H1 (cell line): ENCODE measurements around the gene ZNF700.

Source experiments
- ATF2 ChIP-seq: IDR thresholded peaks from 2 replicates; pipeline ENCODE4 v1.6.1; 2012; ENCODE audit warnings: low read length, inconsistent platforms
- CEBPB ChIP-seq: IDR thresholded peaks from 2 replicates; pipeline ENCODE4 v1.6.1; 2012; ENCODE audit warnings: low read depth, low read length
- EP300 ChIP-seq, 2 experiments: IDR thresholded peaks; 1 replicate in 1 of 2; 2 replicates in 1 of 2; pipeline ENCODE4 v1.6.1; 2011 to 2012; ENCODE audit warnings: low read depth in 2 of 2, low read length in 2 of 2, mild to moderate bottlenecking in 2 of 2, borderline replicate concordance in 1 of 2, inconsistent platforms in 1 of 2, moderate library complexity in 1 of 2
- EZH2 ChIP-seq: fragments of 200-600 bp; sonication (generic); IDR thresholded peaks from 2 replicates; pipeline ENCODE4 v1.7.1; 2012; ENCODE audit warnings: low read depth, mild to moderate bottlenecking, moderate library complexity, low read length, inconsistent platforms; ENCODE audit not compliant: severe bottlenecking
- GABPA ChIP-seq: IDR thresholded peaks from 2 replicates; pipeline ENCODE4 v1.6.1; 2011; ENCODE audit warnings: mild to moderate bottlenecking, low read length, moderate library complexity, borderline replicate concordance; ENCODE audit not compliant: insufficient read depth
- POLR2A ChIP-seq, 2 experiments: IDR thresholded peaks; 1 replicate in 1 of 2; 2 replicates in 1 of 2; pipeline ENCODE4 v1.6.1; 2011; ENCODE audit warnings: low read depth in 2 of 2, low read length in 2 of 2, mild to moderate bottlenecking in 2 of 2; ENCODE audit errors: control extremely low read depth in 1 of 2
- SIN3A ChIP-seq, 2 experiments: IDR thresholded peaks in 1 of 2; conservative IDR thresholded peaks in 1 of 2; 2 replicates each; pipeline ENCODE4 v1.6.1; 2011 to 2012; ENCODE audit warnings: low read length in 2 of 2, improper control_type of control experiment in 1 of 2, low read depth in 1 of 2, mild to moderate bottlenecking in 1 of 2
- SIRT6 ChIP-seq: IDR thresholded peaks from one replicate; pipeline ENCODE4 v1.7.1; 2012; ENCODE audit warnings: low read length, inconsistent platforms
- TAF1 ChIP-seq: IDR thresholded peaks from 2 replicates; pipeline ENCODE4 v1.6.1; 2011; ENCODE audit warnings: mild to moderate bottlenecking, low read depth, low read length
- TEAD4 ChIP-seq: IDR thresholded peaks from 2 replicates; pipeline ENCODE4 v1.6.1; 2012; ENCODE audit warnings: low read depth, low read length, inconsistent platforms, mixed read lengths
- TF ChIP-seq, protein P1 (sequence below), 3 experiments: IDR thresholded peaks; 1 replicate in 2 of 3; 2 replicates in 1 of 3; pipeline versions ENCODE4 v1.5.1 to v1.6.1; 2011; ENCODE audit warnings: low read length in 3 of 3, mild to moderate bottlenecking in 3 of 3, inconsistent platforms in 2 of 3, low read depth in 1 of 3, moderate library complexity in 1 of 3; ENCODE audit not compliant: insufficient read depth in 1 of 3; ENCODE audit errors: control extremely low read depth in 1 of 3
- TF ChIP-seq, protein P2 (sequence below): IDR thresholded peaks from 2 replicates; pipeline ENCODE4 v1.6.1; 2011; ENCODE audit warnings: low read length, improper control_type of control experiment

- TF ChIP-seq, protein P1, sequence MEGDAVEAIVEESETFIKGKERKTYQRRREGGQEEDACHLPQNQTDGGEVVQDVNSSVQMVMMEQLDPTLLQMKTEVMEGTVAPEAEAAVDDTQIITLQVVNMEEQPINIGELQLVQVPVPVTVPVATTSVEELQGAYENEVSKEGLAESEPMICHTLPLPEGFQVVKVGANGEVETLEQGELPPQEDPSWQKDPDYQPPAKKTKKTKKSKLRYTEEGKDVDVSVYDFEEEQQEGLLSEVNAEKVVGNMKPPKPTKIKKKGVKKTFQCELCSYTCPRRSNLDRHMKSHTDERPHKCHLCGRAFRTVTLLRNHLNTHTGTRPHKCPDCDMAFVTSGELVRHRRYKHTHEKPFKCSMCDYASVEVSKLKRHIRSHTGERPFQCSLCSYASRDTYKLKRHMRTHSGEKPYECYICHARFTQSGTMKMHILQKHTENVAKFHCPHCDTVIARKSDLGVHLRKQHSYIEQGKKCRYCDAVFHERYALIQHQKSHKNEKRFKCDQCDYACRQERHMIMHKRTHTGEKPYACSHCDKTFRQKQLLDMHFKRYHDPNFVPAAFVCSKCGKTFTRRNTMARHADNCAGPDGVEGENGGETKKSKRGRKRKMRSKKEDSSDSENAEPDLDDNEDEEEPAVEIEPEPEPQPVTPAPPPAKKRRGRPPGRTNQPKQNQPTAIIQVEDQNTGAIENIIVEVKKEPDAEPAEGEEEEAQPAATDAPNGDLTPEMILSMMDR (IDR thresholded peaks at IDR 0.05; ENCODE audit: control extremely low read depth in 1 of 3, insufficient read depth in 1 of 3, low read depth in 1 of 3, low read length in 3 of 3), result peak; percentile 79 to 84 (median 80)
- TF ChIP-seq POLR2A (IDR thresholded peaks at IDR 0.05; ENCODE audit: control extremely low read depth in 1 of 2, low read depth in 2 of 2, low read length in 2 of 2), result no peak
- TF ChIP-seq GABPA, result no peak; the same call in 1 of the 2 replicates
- no peak for TF ChIP-seq ATF2
- TF ChIP-seq EP300 (IDR thresholded peaks at IDR 0.05; ENCODE audit: borderline replicate concordance in 1 of 2, low read depth in 2 of 2, low read length in 2 of 2), result no peak
- no peak for TF ChIP-seq SIRT6
- TF ChIP-seq SIN3A (conservative IDR thresholded peaks at IDR 0.05 in 1 of 2, IDR thresholded peaks at IDR 0.05 in 1 of 2; ENCODE audit: low read depth in 1 of 2, low read length in 2 of 2), result no peak
- no peak for TF ChIP-seq CEBPB
- TF ChIP-seq EZH2, result no peak
- TF ChIP-seq, protein P2, sequence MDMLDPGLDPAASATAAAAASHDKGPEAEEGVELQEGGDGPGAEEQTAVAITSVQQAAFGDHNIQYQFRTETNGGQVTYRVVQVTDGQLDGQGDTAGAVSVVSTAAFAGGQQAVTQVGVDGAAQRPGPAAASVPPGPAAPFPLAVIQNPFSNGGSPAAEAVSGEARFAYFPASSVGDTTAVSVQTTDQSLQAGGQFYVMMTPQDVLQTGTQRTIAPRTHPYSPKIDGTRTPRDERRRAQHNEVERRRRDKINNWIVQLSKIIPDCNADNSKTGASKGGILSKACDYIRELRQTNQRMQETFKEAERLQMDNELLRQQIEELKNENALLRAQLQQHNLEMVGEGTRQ, result no peak
- no peak for TF ChIP-seq TEAD4
- TF ChIP-seq TAF1, result no peak
These were observed 38.9 kb downstream of the ZNF700 start for GRCh38 chr19:11963566-11964355.
